CD14-positive monocyte (primary cell): Measurements from ENCODE around the gene PHACTR4. TPM values are rescaled to one million over a fixed set of nuclear protein-coding genes. Genes with fewer than 3 reads are reported as not detected.
A peak's percentile ranks its signal among the peaks of the same experiment; 100 is the strongest.

ENCODE experiments used
- DNase-seq, 3 donors: peaks; one replicate each; pipeline ENCODE4 v3.0.0-alpha.2; 2011 to 2022
- H2AFZ ChIP-seq: 2 replicates; pipeline ENCODE4 v1.6.0; 2012; ENCODE audit warnings: mild to moderate bottlenecking, low read depth, low read length, inconsistent platforms; ENCODE audit not compliant: insufficient read depth, poor library complexity, severe bottlenecking
- H3K27ac ChIP-seq, 2 donors: 1 replicate in 1 of 2; 2 replicates in 1 of 2; pipeline ENCODE4 v1.5.1; 2012 to 2013; ENCODE audit warnings: low read length in 2 of 2, control low read depth in 1 of 2, inconsistent platforms in 1 of 2, low read depth in 1 of 2, mild to moderate bottlenecking in 1 of 2
- H3K27me3 ChIP-seq, 2 donors: one replicate each; pipeline versions ENCODE4 v1.6.0 to v1.6.1; 2011 to 2013; ENCODE audit warnings: low read length in 2 of 2; ENCODE audit not compliant: control insufficient read depth in 2 of 2, insufficient read depth in 2 of 2
- H3K36me3 ChIP-seq, 2 donors: replicated peaks in 1 of 2; 1 replicate in 1 of 2; 2 replicates in 1 of 2; pipeline versions ENCODE4 v1.5.1 to v1.6.1; 2012 to 2013; ENCODE audit warnings: low read length in 2 of 2, control low read depth in 1 of 2, inconsistent platforms in 1 of 2, mild to moderate bottlenecking in 1 of 2; ENCODE audit not compliant: insufficient read depth in 2 of 2, control insufficient read depth in 1 of 2
- H3K4me1 ChIP-seq, 2 donors: 1 replicate in 1 of 2; 2 replicates in 1 of 2; pipeline versions ENCODE4 v1.5.1 to v1.6.1; 2012 to 2013; ENCODE audit warnings: low read length in 2 of 2, control low read depth in 1 of 2, inconsistent platforms in 1 of 2, mild to moderate bottlenecking in 1 of 2, moderate library complexity in 1 of 2; ENCODE audit not compliant: insufficient read depth in 2 of 2, control insufficient read depth in 1 of 2
- H3K4me2 ChIP-seq: replicated peaks from 2 replicates; pipeline ENCODE3; 2012; ENCODE audit warnings: low read length, moderate library complexity, mild to moderate bottlenecking; ENCODE audit not compliant: poor library complexity, severe bottlenecking; ENCODE audit errors: extremely low read depth
- H3K4me3 ChIP-seq, 3 experiments: fragments of 200-600 bp in 1 of 3; sonication (generic) in 1 of 3; replicated peaks in 1 of 3; 1 replicate in 2 of 3; 2 replicates in 1 of 3; pipeline ENCODE4 v1.5.1; 2011 to 2013; ENCODE audit warnings: low read length in 3 of 3, mild to moderate bottlenecking in 3 of 3, control low read depth in 2 of 3, low read depth in 2 of 3, inconsistent platforms in 1 of 3, moderate library complexity in 1 of 3
- H3K79me2 ChIP-seq: 2 replicates; pipeline ENCODE4 v1.6.0; 2012; ENCODE audit warnings: mild to moderate bottlenecking, control low read depth, inconsistent platforms, low read length, moderate library complexity; ENCODE audit not compliant: insufficient read depth
- H3K9ac ChIP-seq: 2 replicates; pipeline ENCODE4 v1.6.0; 2017; ENCODE audit warnings: low read length, mild to moderate bottlenecking; ENCODE audit not compliant: insufficient read depth, poor library complexity, severe bottlenecking
- H3K9me3 ChIP-seq, 2 donors: replicated peaks in 1 of 2; 1 replicate in 1 of 2; 2 replicates in 1 of 2; pipeline versions ENCODE4 v1.5.1 to v1.6.1; 2012 to 2013; ENCODE audit warnings: low read length in 2 of 2, control low read depth in 1 of 2; ENCODE audit not compliant: control insufficient read depth in 1 of 2, insufficient read depth in 1 of 2
- H4K20me1 ChIP-seq: 2 replicates; pipeline ENCODE4 v1.6.0; 2012; ENCODE audit warnings: mild to moderate bottlenecking, low read length, control low read depth, moderate library complexity; ENCODE audit not compliant: insufficient read depth
- H3K27ac Mint-ChIP-seq, 7 donors: one replicate each; pipeline ENCODE4 v1.8.0; 2020; ENCODE audit warnings: mild to moderate bottlenecking in 7 of 7, mixed read lengths in 7 of 7, moderate library complexity in 6 of 7, inconsistent platforms in 2 of 7
- H3K27me3 Mint-ChIP-seq, 3 donors: one replicate each; pipeline ENCODE4 v1.8.0; 2021 to 2022; ENCODE audit warnings: low read depth in 3 of 3, mild to moderate bottlenecking in 3 of 3, mixed read lengths in 3 of 3, moderate library complexity in 3 of 3, inconsistent platforms in 1 of 3
- H3K36me3 Mint-ChIP-seq, 2 donors: one replicate each; pipeline ENCODE4 v1.8.0; 2020; ENCODE audit warnings: mixed read lengths in 2 of 2, inconsistent platforms in 1 of 2, mild to moderate bottlenecking in 1 of 2
- H3K4me1 Mint-ChIP-seq: one replicate; pipeline ENCODE4 v1.8.0; 2020; ENCODE audit warnings: mild to moderate bottlenecking, mixed read lengths
- H3K4me3 Mint-ChIP-seq, 2 donors: one replicate each; pipeline ENCODE4 v1.8.0; 2020; ENCODE audit warnings: mild to moderate bottlenecking in 2 of 2, mixed read lengths in 2 of 2, moderate library complexity in 1 of 2
- H3K9me3 Mint-ChIP-seq, 7 donors: one replicate each; pipeline ENCODE4 v1.8.0; 2020 to 2022; ENCODE audit warnings: mixed read lengths in 7 of 7, mild to moderate bottlenecking in 6 of 7, moderate library complexity in 6 of 7, inconsistent platforms in 2 of 7
- CTCF ChIP-seq: fragments of 200-600 bp; IDR thresholded peaks from one replicate; pipeline ENCODE4 v1.8.0; 2022; ENCODE audit warnings: antibody characterized with exemption, mild to moderate bottlenecking
- WGBS: methylation state at CpG from one replicate; pipeline ENCODE4 v1.1.5; 2013; ENCODE audit warnings: missing lambda C conversion rate; ENCODE audit not compliant: insufficient coverage; 5-methylcytosine and 5-hydroxymethylcytosine counted together
- intact Hi-C, 2 donors: fragments of 100-400 bp; cut with micrococcal nuclease; formaldehyde crosslinking; loops; one replicate each; pipeline versions ENCODE4 v1.15.0 to v1.15.1; 2023
- polyA plus RNA-seq, 3 donors: library from polyadenylated mRNA; depleted of rRNA in 1 of 3; unstranded in 2 of 3; stranded (reverse) in 1 of 3; fragments of 300-500 nt in 2 of 3; fragments of >200 nt in 1 of 3; fragmentation: Illumina TruSeq in 2 of 3; gene quantifications; 1 replicate in 2 of 3; 2 replicates in 1 of 3; pipeline ENCODE4 v1.2.3, GENCODE V29; 2012 to 2021

Gene PHACTR4
- polyA plus RNA-seq, 3 donors, result 2.9 to 9.7 (median 2.9) TPM

- Mint-ChIP-seq H3K27ac (no peak overlapping the region), H3K27me3 (peaks cover 0 to 1% (median 0%) of the 10 kb centered on the region in 3 donors), H3K9me3 (peaks cover 0 to 2% (median 0%) of the 10 kb centered on the region in 7 donors), H3K4me1 (peaks cover 6% of the 10 kb centered on the region), H3K36me3 (peaks cover 13 to 17% of the 10 kb centered on the region in 2 donors), H3K4me3 (no peak overlapping the region)
- Histone ChIP-seq H3K4me2 (no peak overlapping the region), H3K36me3 (peaks cover 6% of the 10 kb centered on the region in 2 donors), H3K4me3 (no peak overlapping the region), H3K27me3 (no peaks in the 10 kb centered on the region), H3K79me2 (no peaks in the 10 kb centered on the region), H4K20me1 (no peaks in the 10 kb centered on the region), H2AFZ (no peak overlapping the region), H3K27ac (no peak overlapping the region), H3K9ac (no peak overlapping the region), H3K9me3 (no peaks in the 10 kb centered on the region), H3K4me1 (peaks cover 4 to 9% of the 10 kb centered on the region in 2 donors)
- intact Hi-C loops, result no loop called here
- no peak for TF ChIP-seq CTCF
- no peak for DNase-seq
- no CpG with 5 or more reads among the region's 5 CpGs for WGBS
These were observed 81.5 kb downstream of the PHACTR4 start for GRCh38 chr1:28451011-28451410.

- Histone ChIP-seq H3K9me3 (no peaks in the 10 kb centered on the region), H3K9ac (no peak overlapping the region), H3K4me1 (peaks cover 7 to 12% of the 10 kb centered on the region in 2 donors), H2AFZ (no peak overlapping the region), H3K27ac (no peak overlapping the region), H3K4me2 (no peak overlapping the region), H3K27me3 (no peaks in the 10 kb centered on the region), H3K4me3 (no peak overlapping the region), H3K79me2 (no peaks in the 10 kb centered on the region), H3K36me3 (peaks cover 12 to 31% of the 10 kb centered on the region in 2 donors), H4K20me1 (peaks cover 6% of the 10 kb centered on the region)
- H3K9me3 Mint-ChIP-seq, result peaks cover 0 to 7% (median 0%) of the 10 kb centered on the region in 7 donors
- H3K36me3 Mint-ChIP-seq, result peaks cover 26 to 32% of the 10 kb centered on the region in 2 donors
- H3K27me3 Mint-ChIP-seq, result peaks cover 0 to 2% (median 0%) of the 10 kb centered on the region in 3 donors
- peaks cover 17% of the 10 kb centered on the region for H3K4me1 Mint-ChIP-seq
- no peak overlapping the region for H3K4me3 Mint-ChIP-seq
- H3K27ac Mint-ChIP-seq, result no peak overlapping the region
- intact Hi-C loops, result no loop called here
- no peak for TF ChIP-seq CTCF
- peak in 2 of 3 donors; percentile 18 to 56 for DNase-seq
- WGBS, result 29% methylated on average over 4 of the region's 5 CpGs
These were observed 86.5 kb downstream of the PHACTR4 start for GRCh38 chr1:28456078-28456477.
